ENCODE measurements around the gene SPDYE17. TPM values are rescaled to one million over a fixed set of nuclear protein-coding genes. Genes with fewer than 3 reads are reported as not detected.
A peak's percentile ranks its signal among the peaks of the same experiment; 100 is the strongest.
"Not testable (repeated sequence)": the region's sequence is repeated elsewhere in the genome, so short reads cannot be mapped to it uniquely, and the experiment has no call there.

The SPDYE17 gene
- total RNA-seq, 1 experiment from 2014 or later: not detected

GRCh38 chr7:76992871-76993270 lies 39.3 kb downstream of the SPDYE17 start:
- not testable (repeated sequence) for H3K27me3 Mint-ChIP-seq (ENCODE audit: low read depth); H2AFZ ChIP-seq (ENCODE audit: low read length); DNase-seq; H4K5ac ChIP-seq (ENCODE audit: insufficient read length, low read depth, low read length); H2BK5ac ChIP-seq (ENCODE audit: insufficient read length, low read length); H3K23ac ChIP-seq (ENCODE audit: insufficient read length, low read depth, low read length); H2BK12ac ChIP-seq (ENCODE audit: insufficient read length, low read depth, low read length); H3K4ac ChIP-seq (ENCODE audit: low read depth, low read length); H3K4me2 ChIP-seq (ENCODE audit: insufficient read depth, insufficient read length, low read length); H3K4me1 ChIP-seq (ENCODE audit: insufficient read depth, low read length); H4K20me1 ChIP-seq (ENCODE audit: control insufficient read depth, insufficient read depth, insufficient read length); H3K9me3 Mint-ChIP-seq; H2BK20ac ChIP-seq (ENCODE audit: low read depth, low read length, poor library complexity, severe bottlenecking); H3K23me2 ChIP-seq (ENCODE audit: insufficient read length, low read depth, low read length, poor library complexity, severe bottlenecking); H3K56ac ChIP-seq (ENCODE audit: insufficient read length, low read depth, low read length); H3K79me1 ChIP-seq (ENCODE audit: insufficient read depth, low read depth, low read length, poor library complexity, severe bottlenecking); H3K18ac ChIP-seq (ENCODE audit: insufficient read length, low read depth, low read length); H2AK5ac ChIP-seq (ENCODE audit: insufficient read length, low read length); H4K91ac ChIP-seq (ENCODE audit: insufficient read length, low read depth, low read length); H2BK120ac ChIP-seq (ENCODE audit: low read depth, low read length, poor library complexity, severe bottlenecking); H2BK15ac ChIP-seq (ENCODE audit: low read depth, low read length); H3T11ph ChIP-seq (ENCODE audit: low read length); H3K9me3 ChIP-seq (ENCODE audit: control insufficient read depth, low read depth, low read length); H4K8ac ChIP-seq (replicated peaks; ENCODE audit: insufficient read length, low read depth, low read length); H3K36me3 Mint-ChIP-seq (ENCODE audit: insufficient read depth in 1 of 3, low read depth in 3 of 3); H3K27ac ChIP-seq (ENCODE audit: insufficient read length, low read depth, low read length); H3K4me3 Mint-ChIP-seq; H3K27me3 ChIP-seq (ENCODE audit: insufficient read depth, low read length); H3K14ac ChIP-seq (ENCODE audit: insufficient read depth, low read length); H3K4me1 Mint-ChIP-seq; H3K9ac ChIP-seq (ENCODE audit: extremely low read depth, insufficient read length, low read length); H3K79me2 ChIP-seq (ENCODE audit: insufficient read depth, low read length)
- H3K27ac Mint-ChIP-seq: peak overlapping the region in 1 of 3 experiments; percentile 70; a peak in 1 of 7 replicates
- no CpG with 5 or more reads among the region's 7 CpGs for WGBS (ENCODE audit: extremely low coverage, insufficient read length, low lambda C conversion rate)

GRCh38 chr7:76992204-76992603 lies 40.0 kb downstream of the SPDYE17 start:
- not testable (repeated sequence) for H2BK20ac ChIP-seq (ENCODE audit: low read depth, low read length, poor library complexity, severe bottlenecking); H3K14ac ChIP-seq (ENCODE audit: insufficient read depth, low read length); H3K9ac ChIP-seq (ENCODE audit: extremely low read depth, insufficient read length, low read length); H3K9me3 Mint-ChIP-seq; DNase-seq; H3K27ac Mint-ChIP-seq; H4K91ac ChIP-seq (ENCODE audit: insufficient read length, low read depth, low read length); H2BK5ac ChIP-seq (ENCODE audit: insufficient read length, low read length); H3K79me1 ChIP-seq (ENCODE audit: insufficient read depth, low read depth, low read length, poor library complexity, severe bottlenecking); H4K8ac ChIP-seq (replicated peaks; ENCODE audit: insufficient read length, low read depth, low read length); H3K4me1 Mint-ChIP-seq; H3K18ac ChIP-seq (ENCODE audit: insufficient read length, low read depth, low read length); H3K27me3 Mint-ChIP-seq (ENCODE audit: low read depth); H2AK5ac ChIP-seq (ENCODE audit: insufficient read length, low read length); H4K5ac ChIP-seq (ENCODE audit: insufficient read length, low read depth, low read length); H3K36me3 Mint-ChIP-seq (ENCODE audit: insufficient read depth in 1 of 3, low read depth in 3 of 3); H3K4ac ChIP-seq (ENCODE audit: low read depth, low read length); H2BK12ac ChIP-seq (ENCODE audit: insufficient read length, low read depth, low read length); H3T11ph ChIP-seq (ENCODE audit: low read length); H3K4me3 Mint-ChIP-seq; H4K20me1 ChIP-seq (ENCODE audit: control insufficient read depth, insufficient read depth, insufficient read length); H3K56ac ChIP-seq (ENCODE audit: insufficient read length, low read depth, low read length); H2AFZ ChIP-seq (ENCODE audit: low read length); H3K27me3 ChIP-seq (ENCODE audit: insufficient read depth, low read length); H3K4me1 ChIP-seq (ENCODE audit: insufficient read depth, low read length); H3K23ac ChIP-seq (ENCODE audit: insufficient read length, low read depth, low read length); H3K4me2 ChIP-seq (ENCODE audit: insufficient read depth, insufficient read length, low read length); H3K79me2 ChIP-seq (ENCODE audit: insufficient read depth, low read length); H2BK120ac ChIP-seq (ENCODE audit: low read depth, low read length, poor library complexity, severe bottlenecking); H3K9me3 ChIP-seq (ENCODE audit: control insufficient read depth, low read depth, low read length); H2BK15ac ChIP-seq (ENCODE audit: low read depth, low read length); H3K27ac ChIP-seq (ENCODE audit: insufficient read length, low read depth, low read length); H3K23me2 ChIP-seq (ENCODE audit: insufficient read length, low read depth, low read length, poor library complexity, severe bottlenecking)
- WGBS (ENCODE audit: extremely low coverage, insufficient read length, low lambda C conversion rate): no CpG with 5 or more reads among the region's 18 CpGs

Measured in H9 (cell line).